Smooth muscle cell (in vitro differentiated cells): ENCODE results near the gene NMT2. TPM values are rescaled to one million over a fixed set of nuclear protein-coding genes. Genes with fewer than 3 reads are reported as not detected.
A peak's percentile ranks its signal among the peaks of the same experiment; 100 is the strongest.

Experiments
- DNase-seq: peaks from one replicate; lab custom pipeline; 2025; ENCODE audit not compliant: unreplicated experiment; lab: John Stamatoyannopoulos, UW
- H2AFZ ChIP-seq: fragments of 200-600 bp; sonication (generic); 2 replicates; pipeline ENCODE4 v1.6.0; 2016; ENCODE audit warnings: antibody characterized with exemption, low read depth, mild to moderate bottlenecking
- H3F3A ChIP-seq: fragments of 200-600 bp; sonication (generic); 2 replicates; pipeline ENCODE4 v1.6.0; 2017; ENCODE audit warnings: antibody characterized with exemption, low read depth
- H3K27ac ChIP-seq: fragments of 200-600 bp; sonication (generic); 2 replicates; pipeline ENCODE4 v1.5.1; 2016; ENCODE audit warnings: low read depth, mild to moderate bottlenecking
- H3K27me3 ChIP-seq: fragments of 200-600 bp; sonication (generic); 2 replicates; pipeline ENCODE4 v1.6.1; 2016; ENCODE audit warnings: low read depth, mild to moderate bottlenecking
- H3K36me3 ChIP-seq: fragments of 200-600 bp; sonication (generic); 2 replicates; pipeline ENCODE4 v1.5.1; 2016; ENCODE audit warnings: low read depth
- H3K4me1 ChIP-seq: fragments of 200-600 bp; sonication (generic); 2 replicates; pipeline ENCODE4 v1.5.1; 2016; ENCODE audit warnings: low read depth
- H3K4me2 ChIP-seq: fragments of 200-600 bp; sonication (generic); 2 replicates; pipeline ENCODE4 v1.6.0; 2016; ENCODE audit warnings: mild to moderate bottlenecking
- H3K4me3 ChIP-seq: fragments of 200-600 bp; sonication (generic); 2 replicates; pipeline ENCODE4 v1.5.1; 2016; ENCODE audit warnings: mild to moderate bottlenecking
- H3K79me2 ChIP-seq: fragments of 200-600 bp; sonication (generic); 2 replicates; pipeline ENCODE4 v1.6.0; 2016; ENCODE audit warnings: low read depth, mild to moderate bottlenecking
- H3K9ac ChIP-seq: fragments of 200-600 bp; sonication (generic); 2 replicates; pipeline ENCODE4 v1.6.0; 2016; ENCODE audit warnings: low read depth
- H3K9me3 ChIP-seq: fragments of 200-600 bp; sonication (generic); replicated peaks from 2 replicates; pipeline ENCODE4 v1.5.1; 2016; ENCODE audit warnings: low read depth
- H4K20me1 ChIP-seq: fragments of 200-600 bp; sonication (generic); 2 replicates; pipeline ENCODE4 v1.6.0; 2016; ENCODE audit warnings: low read depth
- WGBS: methylation state at CpG from one replicate; pipeline ENCODE4 v1.1.7; 2016; ENCODE audit warnings: low lambda C conversion rate; 5-methylcytosine and 5-hydroxymethylcytosine counted together
- polyA plus RNA-seq: library from polyadenylated mRNA; unstranded; fragments of >200 nt; fragmentation: Nextera tagmentation; extraction: Ambion mirVana; gene quantifications from 2 replicates; pipeline ENCODE4 v1.2.1, GENCODE V29; 2016
- total RNA-seq: library from RNA; depleted of rRNA; stranded (reverse); fragments of >200 nt; gene quantifications from 2 replicates; pipeline ENCODE4 v1.2.3, GENCODE V29; 2014
- TF ChIP-seq, protein P1 (sequence below): fragments of 200-600 bp; sonication (generic); IDR thresholded peaks from 2 replicates; pipeline ENCODE4 v1.5.1; 2017; ENCODE audit warnings: borderline replicate concordance, mild to moderate bottlenecking, antibody characterized with exemption; ENCODE audit not compliant: insufficient read depth, poor library complexity, severe bottlenecking

The NMT2 gene
- total and polyA plus RNA-seq, 2 experiments from 2014 or later: 9.4 to 9.5 TPM

GRCh38 chr10:15088428-15089261, 79.8 kb downstream of the NMT2 start, which contains the start of gene ACBD7:
Gene ACBD7, minus strand, starts transcription at chr10:15088776. Its CDS starts 48 bp downstream, at chr10:15088728.
- H3K36me3 ChIP-seq: no peaks in the 10 kb centered on the region
- TF ChIP-seq, protein P1, sequence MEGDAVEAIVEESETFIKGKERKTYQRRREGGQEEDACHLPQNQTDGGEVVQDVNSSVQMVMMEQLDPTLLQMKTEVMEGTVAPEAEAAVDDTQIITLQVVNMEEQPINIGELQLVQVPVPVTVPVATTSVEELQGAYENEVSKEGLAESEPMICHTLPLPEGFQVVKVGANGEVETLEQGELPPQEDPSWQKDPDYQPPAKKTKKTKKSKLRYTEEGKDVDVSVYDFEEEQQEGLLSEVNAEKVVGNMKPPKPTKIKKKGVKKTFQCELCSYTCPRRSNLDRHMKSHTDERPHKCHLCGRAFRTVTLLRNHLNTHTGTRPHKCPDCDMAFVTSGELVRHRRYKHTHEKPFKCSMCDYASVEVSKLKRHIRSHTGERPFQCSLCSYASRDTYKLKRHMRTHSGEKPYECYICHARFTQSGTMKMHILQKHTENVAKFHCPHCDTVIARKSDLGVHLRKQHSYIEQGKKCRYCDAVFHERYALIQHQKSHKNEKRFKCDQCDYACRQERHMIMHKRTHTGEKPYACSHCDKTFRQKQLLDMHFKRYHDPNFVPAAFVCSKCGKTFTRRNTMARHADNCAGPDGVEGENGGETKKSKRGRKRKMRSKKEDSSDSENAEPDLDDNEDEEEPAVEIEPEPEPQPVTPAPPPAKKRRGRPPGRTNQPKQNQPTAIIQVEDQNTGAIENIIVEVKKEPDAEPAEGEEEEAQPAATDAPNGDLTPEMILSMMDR: no peak
- H3K9ac ChIP-seq: no peak within 1 kb of the TSS
- no peaks in the 10 kb centered on the region for H3K9me3 ChIP-seq
- no peaks in the 10 kb centered on the region for H3K27me3 ChIP-seq
- no peaks in the 10 kb centered on the region for H4K20me1 ChIP-seq
- DNase-seq: peak; percentile 27
- H3K27ac ChIP-seq: no peak within 1 kb of the TSS
- H3F3A ChIP-seq: no peaks in the 10 kb centered on the region
- no peaks in the 10 kb centered on the region for H3K4me1 ChIP-seq
- no peaks in the 10 kb centered on the region for H3K79me2 ChIP-seq
- WGBS: 8% methylated on average over 59 of the region's 63 CpGs
- peak within 1 kb of the TSS; percentile 62 for H3K4me3 ChIP-seq
- peak within 1 kb of the TSS; percentile 97 for H3K4me2 ChIP-seq
- peak within 1 kb of the TSS; percentile 82 for H2AFZ ChIP-seq

GRCh38 chr10:15084502-15084922, 84.0 kb downstream of the NMT2 start:
- H3K9ac ChIP-seq: no peak overlapping the region
- WGBS: 76% methylated on average over 7 of the region's 7 CpGs

DNA sequence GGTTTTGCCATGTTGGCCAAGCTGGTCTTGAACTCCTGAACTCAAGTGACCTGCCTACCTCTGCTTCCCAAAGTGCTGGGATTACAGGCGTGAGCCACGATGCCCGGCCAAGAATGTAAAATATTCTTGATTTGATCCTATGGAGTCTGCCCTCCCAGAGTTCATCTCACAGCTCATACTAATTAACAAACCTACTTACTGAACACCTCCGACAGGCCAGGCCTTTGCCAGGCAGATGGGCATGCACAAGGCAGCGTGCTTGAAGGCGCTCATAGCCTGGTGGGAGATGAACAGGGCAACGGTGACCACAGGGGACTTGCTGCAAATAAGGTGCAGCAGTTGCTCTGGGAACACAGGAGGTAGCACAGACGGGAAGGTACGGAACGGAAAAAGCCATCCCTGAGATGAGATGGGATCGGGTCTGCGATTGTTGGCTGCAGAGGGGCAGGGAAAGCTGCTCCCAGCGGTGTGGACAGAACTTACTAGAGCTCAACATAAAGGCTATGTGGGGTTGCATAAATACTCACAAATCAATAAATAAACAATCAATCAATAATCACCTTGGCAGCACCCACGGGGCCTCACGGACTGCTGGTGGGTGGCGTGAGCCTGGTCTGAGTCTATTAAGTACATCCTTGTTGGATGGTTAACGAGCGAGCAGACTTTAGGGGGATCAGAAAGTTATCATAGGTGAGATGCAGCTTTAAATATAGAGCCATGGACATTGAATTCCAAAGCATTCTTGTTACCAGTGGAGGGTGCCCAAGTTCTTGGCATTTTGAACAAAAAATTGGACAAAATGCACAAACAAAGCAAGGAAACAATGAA, 84.6 kb downstream of the NMT2 start:
- Histone ChIP-seq H3K27me3 (no peaks in the 10 kb centered on the region), H3K9ac (no peak overlapping the region), H3K4me3 (no peak overlapping the region), H3K27ac (no peak overlapping the region), H3F3A (no peaks in the 10 kb centered on the region), H2AFZ (no peak overlapping the region), H3K9me3 (no peaks in the 10 kb centered on the region), H3K4me2 (no peak overlapping the region), H3K4me1 (no peaks in the 10 kb centered on the region), H3K79me2 (no peaks in the 10 kb centered on the region), H4K20me1 (no peaks in the 10 kb centered on the region), H3K36me3 (no peaks in the 10 kb centered on the region)
- WGBS: 92% methylated on average over 18 of the region's 18 CpGs
- DNase-seq: no peak
- TF ChIP-seq, protein P1: no peak

More at GRCh38 chr10:15084502-15084922, 84.0 kb downstream of the NMT2 start:
- H2AFZ ChIP-seq: no peak overlapping the region
- H3K79me2 ChIP-seq: no peaks in the 10 kb centered on the region
- no peak for DNase-seq
- H3F3A ChIP-seq: no peaks in the 10 kb centered on the region
- H3K4me2 ChIP-seq: no peak overlapping the region
- TF ChIP-seq, protein P1: no peak
- H3K27ac ChIP-seq: no peak overlapping the region
- no peaks in the 10 kb centered on the region for H3K9me3 ChIP-seq
- H4K20me1 ChIP-seq: no peaks in the 10 kb centered on the region
- no peaks in the 10 kb centered on the region for H3K27me3 ChIP-seq
- no peak overlapping the region for H3K4me3 ChIP-seq
- no peaks in the 10 kb centered on the region for H3K36me3 ChIP-seq
- H3K4me1 ChIP-seq: no peaks in the 10 kb centered on the region
